ENCODE results near the gene RIMBP3C.
"Not testable (repeated sequence)": the region's sequence is repeated elsewhere in the genome, so short reads cannot be mapped to it uniquely, and the experiment has no call there.

RIMBP3C gene

GRCh38 chr22:21590809-21591641 is 39.8 kb upstream of the RIMBP3C start:
- Histone ChIP-seq H3K27ac (ENCODE audit: insufficient read depth, low read length, poor library complexity, severe bottlenecking) (no peak overlapping the region), H3K4me1 (ENCODE audit: control insufficient read depth, insufficient read depth, low read length, poor library complexity, severe bottlenecking) (peaks cover 16% of the 10 kb centered on the region), H3K36me3 (ENCODE audit: control insufficient read depth, insufficient read depth, low read length) (peaks cover 39% of the 10 kb centered on the region), H3K9me3 (ENCODE audit: control insufficient read depth, low read length) (no peaks in the 10 kb centered on the region), H3K27me3 (replicated peaks; ENCODE audit: control insufficient read depth, insufficient read depth, low read length, poor library complexity, severe bottlenecking) (no peaks in the 10 kb centered on the region), H3K4me3 (ENCODE audit: insufficient read depth, low read depth, low read length, poor library complexity, severe bottlenecking) (no peak overlapping the region)
- no peak for DNase-seq

- peaks cover 23% of the 10 kb centered on the region for H3K36me3 ChIP-seq (ENCODE audit: control insufficient read depth, insufficient read depth, low read length)
- H3K9me3 ChIP-seq (ENCODE audit: control insufficient read depth, low read length): no peaks in the 10 kb centered on the region
- peaks cover 16% of the 10 kb centered on the region for H3K4me1 ChIP-seq (ENCODE audit: control insufficient read depth, insufficient read depth, low read length, poor library complexity, severe bottlenecking)
- no peak overlapping the region for H3K27ac ChIP-seq (ENCODE audit: insufficient read depth, low read length, poor library complexity, severe bottlenecking)
- no peak overlapping the region for H3K4me3 ChIP-seq (ENCODE audit: insufficient read depth, low read depth, low read length, poor library complexity, severe bottlenecking)
- DNase-seq: no peak
- no peaks in the 10 kb centered on the region for H3K27me3 ChIP-seq (replicated peaks; ENCODE audit: control insufficient read depth, insufficient read depth, low read length, poor library complexity, severe bottlenecking)
Measured at GRCh38 chr22:21589396-21589795, 38.1 kb upstream of the RIMBP3C start.

DNA sequence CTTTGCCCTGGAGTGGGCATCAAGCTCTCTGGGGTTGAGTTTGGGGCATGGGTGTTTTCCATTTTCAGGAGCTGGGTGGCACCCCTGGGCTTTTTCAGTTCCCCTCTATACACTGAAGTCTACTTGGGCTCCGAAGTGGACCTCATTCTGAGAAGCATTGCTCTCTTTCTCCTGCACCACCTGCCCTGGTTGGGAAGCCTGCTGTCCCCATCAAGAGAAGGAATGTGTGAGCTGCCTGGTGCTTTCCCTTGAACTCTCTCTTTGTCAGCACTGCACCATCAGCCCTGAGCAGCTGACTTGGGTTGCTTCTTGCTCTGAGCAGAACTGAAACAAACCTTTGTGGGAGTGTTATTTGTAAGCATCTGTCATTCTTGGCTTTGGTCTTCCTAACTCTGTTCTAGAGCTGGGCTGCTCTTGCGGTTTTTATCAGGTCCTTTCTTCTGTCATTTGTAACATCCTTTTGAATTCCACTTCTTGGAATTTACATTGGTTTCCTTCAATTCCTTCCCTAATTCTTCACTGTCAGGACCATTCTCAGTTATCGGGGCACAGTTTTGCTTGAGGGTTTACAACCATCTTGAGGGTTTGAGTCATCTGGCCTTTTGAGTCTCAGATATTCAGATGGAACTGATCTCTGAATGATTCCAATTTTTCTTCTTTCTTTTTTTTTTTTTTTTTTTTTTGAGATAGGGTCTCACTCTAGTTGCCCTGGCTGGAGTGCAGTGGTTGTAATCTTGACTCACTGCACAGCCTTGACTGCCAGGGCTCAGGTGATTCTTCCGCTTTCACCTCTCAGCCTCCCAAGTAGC is 36.7 kb upstream of the RIMBP3C start:
- H3K4me3 ChIP-seq (ENCODE audit: insufficient read depth, low read depth, low read length, poor library complexity, severe bottlenecking): no peak overlapping the region
- H3K27me3 ChIP-seq (replicated peaks; ENCODE audit: control insufficient read depth, insufficient read depth, low read length, poor library complexity, severe bottlenecking): no peaks in the 10 kb centered on the region
- H3K9me3 ChIP-seq (ENCODE audit: control insufficient read depth, low read length): no peaks in the 10 kb centered on the region
- H3K4me1 ChIP-seq (ENCODE audit: control insufficient read depth, insufficient read depth, low read length, poor library complexity, severe bottlenecking): peaks cover 16% of the 10 kb centered on the region
- no peak for DNase-seq
- peaks cover 9% of the 10 kb centered on the region for H3K36me3 ChIP-seq (ENCODE audit: control insufficient read depth, insufficient read depth, low read length)
- H3K27ac ChIP-seq (ENCODE audit: insufficient read depth, low read length, poor library complexity, severe bottlenecking): no peak overlapping the region

- Histone ChIP-seq H3K4me1 (ENCODE audit: control insufficient read depth, insufficient read depth, low read length, poor library complexity, severe bottlenecking) (peaks cover 11% of the 10 kb centered on the region), H3K9me3 (ENCODE audit: control insufficient read depth, low read length) (no peaks in the 10 kb centered on the region), H3K27ac (ENCODE audit: insufficient read depth, low read length, poor library complexity, severe bottlenecking) (no peak overlapping the region), H3K4me3 (ENCODE audit: insufficient read depth, low read depth, low read length, poor library complexity, severe bottlenecking) (no peak overlapping the region), H3K36me3 (ENCODE audit: control insufficient read depth, insufficient read depth, low read length) (no peaks in the 10 kb centered on the region), H3K27me3 (replicated peaks; ENCODE audit: control insufficient read depth, insufficient read depth, low read length, poor library complexity, severe bottlenecking) (no peaks in the 10 kb centered on the region)
- no peak for DNase-seq
Measured at GRCh38 chr22:21585389-21585788, 34.1 kb upstream of the RIMBP3C start.

GRCh38 chr22:21582801-21583740 is 31.8 kb upstream of the RIMBP3C start:
- Histone ChIP-seq H3K4me1 (ENCODE audit: control insufficient read depth, insufficient read depth, low read length, poor library complexity, severe bottlenecking) (peaks cover 19% of the 10 kb centered on the region), H3K27ac (ENCODE audit: insufficient read depth, low read length, poor library complexity, severe bottlenecking) (no peak overlapping the region), H3K36me3 (ENCODE audit: control insufficient read depth, insufficient read depth, low read length) (no peaks in the 10 kb centered on the region), H3K27me3 (replicated peaks; ENCODE audit: control insufficient read depth, insufficient read depth, low read length, poor library complexity, severe bottlenecking) (no peaks in the 10 kb centered on the region), H3K9me3 (ENCODE audit: control insufficient read depth, low read length) (no peaks in the 10 kb centered on the region), H3K4me3 (ENCODE audit: insufficient read depth, low read depth, low read length, poor library complexity, severe bottlenecking) (no peak overlapping the region)
- no peak for DNase-seq

DNA sequence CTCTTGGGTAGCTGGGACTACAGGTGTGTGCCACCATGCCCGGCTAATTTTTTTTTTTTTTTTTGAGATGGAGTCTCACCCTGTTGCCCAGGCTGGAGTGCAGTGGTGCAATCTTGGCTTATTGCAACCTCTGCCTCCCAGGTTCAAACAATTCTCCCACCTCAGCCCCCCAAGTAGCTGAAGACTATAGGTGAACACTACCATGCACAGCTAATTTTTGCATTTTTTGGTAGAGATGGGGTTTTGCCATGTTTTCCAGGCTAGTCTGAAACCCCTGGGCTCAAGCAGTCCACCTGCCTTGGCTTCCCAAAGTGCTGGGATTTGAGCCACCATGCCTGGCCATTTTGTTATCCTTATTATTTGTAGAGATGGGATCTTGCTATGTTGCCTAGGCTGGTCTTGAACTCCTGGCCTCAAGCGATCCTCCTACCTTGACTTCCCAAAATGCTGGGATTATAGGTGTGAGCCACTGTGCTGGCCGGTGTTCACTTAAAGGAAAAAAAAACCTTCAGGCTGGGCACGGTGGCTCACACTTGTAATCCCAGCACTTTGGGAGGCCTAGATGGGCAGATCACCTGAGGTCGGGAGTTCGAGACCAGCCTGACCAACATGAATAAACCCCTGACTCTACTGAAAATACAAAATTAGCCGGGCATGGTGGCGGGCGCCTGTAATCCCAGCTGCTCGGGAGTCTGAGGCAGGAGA is 29.9 kb upstream of the RIMBP3C start:
- H3K4me1 ChIP-seq (ENCODE audit: control insufficient read depth, insufficient read depth, low read length, poor library complexity, severe bottlenecking): peaks cover 11% of the 10 kb centered on the region
- H3K4me3 ChIP-seq (ENCODE audit: insufficient read depth, low read depth, low read length, poor library complexity, severe bottlenecking); H3K36me3 ChIP-seq (ENCODE audit: control insufficient read depth, insufficient read depth, low read length); H3K27ac ChIP-seq (ENCODE audit: insufficient read depth, low read length, poor library complexity, severe bottlenecking); H3K9me3 ChIP-seq (ENCODE audit: control insufficient read depth, low read length); H3K27me3 ChIP-seq (replicated peaks; ENCODE audit: control insufficient read depth, insufficient read depth, low read length, poor library complexity, severe bottlenecking); DNase-seq: not testable (repeated sequence)

- H3K27me3 ChIP-seq (replicated peaks; ENCODE audit: control insufficient read depth, insufficient read depth, low read length, poor library complexity, severe bottlenecking); H3K27ac ChIP-seq (ENCODE audit: insufficient read depth, low read length, poor library complexity, severe bottlenecking); H3K4me3 ChIP-seq (ENCODE audit: insufficient read depth, low read depth, low read length, poor library complexity, severe bottlenecking); H3K36me3 ChIP-seq (ENCODE audit: control insufficient read depth, insufficient read depth, low read length); H3K9me3 ChIP-seq (ENCODE audit: control insufficient read depth, low read length); DNase-seq: not testable (repeated sequence)
- H3K4me1 ChIP-seq (ENCODE audit: control insufficient read depth, insufficient read depth, low read length, poor library complexity, severe bottlenecking): peaks cover 11% of the 10 kb centered on the region
Measured at GRCh38 chr22:21580623-21581007, 29.4 kb upstream of the RIMBP3C start.

DNA sequence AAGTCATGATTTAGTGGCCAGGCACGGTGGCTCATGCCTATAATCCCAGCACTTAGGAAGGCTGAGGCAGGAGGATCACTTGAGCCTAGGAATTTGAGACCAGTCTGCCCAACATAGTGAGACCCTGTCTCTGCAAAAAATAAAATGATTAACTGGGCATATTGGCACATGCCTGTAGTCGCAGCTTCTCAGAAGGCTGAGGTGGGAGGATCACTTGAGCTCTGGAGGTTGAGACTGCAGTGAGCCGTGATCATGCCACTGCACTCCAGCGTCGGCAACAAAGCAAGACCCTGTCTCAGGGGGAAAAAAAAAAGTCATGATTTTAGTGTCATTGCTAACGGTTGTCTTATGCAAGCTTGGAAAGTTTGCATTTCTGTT is 28.2 kb upstream of the RIMBP3C start:
- Histone ChIP-seq H3K4me3 (ENCODE audit: insufficient read depth, low read depth, low read length, poor library complexity, severe bottlenecking) (no peak overlapping the region), H3K4me1 (ENCODE audit: control insufficient read depth, insufficient read depth, low read length, poor library complexity, severe bottlenecking) (peaks cover 11% of the 10 kb centered on the region), H3K36me3 (ENCODE audit: control insufficient read depth, insufficient read depth, low read length) (no peaks in the 10 kb centered on the region), H3K9me3 (ENCODE audit: control insufficient read depth, low read length) (no peaks in the 10 kb centered on the region), H3K27ac (ENCODE audit: insufficient read depth, low read length, poor library complexity, severe bottlenecking) (no peak overlapping the region), H3K27me3 (replicated peaks; ENCODE audit: control insufficient read depth, insufficient read depth, low read length, poor library complexity, severe bottlenecking) (no peaks in the 10 kb centered on the region)
- DNase-seq: no peak

DNA sequence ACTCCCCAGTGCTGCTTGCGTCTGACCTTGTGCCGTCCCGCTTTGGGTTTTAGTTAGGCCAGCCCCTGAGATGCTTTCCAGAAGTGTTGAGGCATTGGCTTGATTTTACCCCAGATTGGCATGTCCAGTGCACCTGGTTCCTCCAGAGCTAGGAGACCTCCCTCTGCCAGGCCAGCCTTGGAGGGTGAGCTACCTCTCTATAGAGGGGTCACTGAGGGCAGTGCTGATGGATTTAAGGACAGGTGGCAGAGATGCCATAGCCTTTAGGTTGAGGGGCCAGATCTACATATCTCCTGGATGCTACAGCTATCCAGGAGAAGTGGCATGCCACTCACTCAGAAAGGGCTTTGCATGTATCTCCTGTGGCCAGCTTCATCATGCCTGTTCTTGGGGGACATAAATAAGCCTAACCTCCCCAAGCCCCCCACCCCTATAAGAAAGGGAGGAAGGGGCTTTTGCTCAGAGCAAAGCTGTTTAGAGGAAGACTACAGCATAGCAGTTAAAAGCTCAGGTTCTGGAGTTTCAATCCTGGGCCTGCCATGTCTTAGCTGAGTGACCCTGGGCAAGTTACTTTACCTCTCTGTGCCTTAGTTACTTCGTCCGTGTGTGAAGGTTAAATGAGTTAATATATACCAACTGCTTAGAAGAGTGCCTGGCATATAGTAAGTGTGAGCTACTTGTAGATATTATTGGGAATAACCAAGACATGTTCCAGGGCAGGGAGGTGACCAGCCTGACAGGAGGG is 22.7 kb upstream of the RIMBP3C start:
- no peak for DNase-seq
- peaks cover 5% of the 10 kb centered on the region for H3K36me3 ChIP-seq (ENCODE audit: control insufficient read depth, insufficient read depth, low read length)
- peaks cover 38% of the 10 kb centered on the region for H3K4me1 ChIP-seq (ENCODE audit: control insufficient read depth, insufficient read depth, low read length, poor library complexity, severe bottlenecking)
- H3K27me3 ChIP-seq (replicated peaks; ENCODE audit: control insufficient read depth, insufficient read depth, low read length, poor library complexity, severe bottlenecking): no peaks in the 10 kb centered on the region
- no peaks in the 10 kb centered on the region for H3K9me3 ChIP-seq (ENCODE audit: control insufficient read depth, low read length)
- H3K27ac ChIP-seq (ENCODE audit: insufficient read depth, low read length, poor library complexity, severe bottlenecking): no peak overlapping the region
- no peak overlapping the region for H3K4me3 ChIP-seq (ENCODE audit: insufficient read depth, low read depth, low read length, poor library complexity, severe bottlenecking)
